ENCODE results near the gene TEPSIN. TPM values are rescaled to one million over a fixed set of nuclear protein-coding genes. Genes with fewer than 3 reads are reported as not detected.

TEPSIN gene
- polyA plus RNA-seq, 10 donors: 7.7 to 14.8 (median 11.6) TPM

DNA sequence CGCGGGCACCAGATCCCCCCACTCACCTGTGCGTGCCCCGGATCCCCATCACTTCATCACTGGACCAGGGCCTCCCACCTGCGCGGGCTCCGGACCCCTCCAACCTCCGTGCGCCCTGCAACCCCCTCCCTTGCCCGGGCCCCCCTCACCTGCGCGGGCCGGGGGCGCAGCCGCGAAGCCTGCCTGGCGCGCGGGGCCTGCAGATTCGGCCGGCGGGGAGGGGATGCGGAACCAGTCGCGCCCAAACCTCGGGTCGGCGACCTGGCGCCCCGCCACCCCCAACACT is 16.3 kb downstream of the TEPSIN start:
- no peak for DNase-seq

DNA sequence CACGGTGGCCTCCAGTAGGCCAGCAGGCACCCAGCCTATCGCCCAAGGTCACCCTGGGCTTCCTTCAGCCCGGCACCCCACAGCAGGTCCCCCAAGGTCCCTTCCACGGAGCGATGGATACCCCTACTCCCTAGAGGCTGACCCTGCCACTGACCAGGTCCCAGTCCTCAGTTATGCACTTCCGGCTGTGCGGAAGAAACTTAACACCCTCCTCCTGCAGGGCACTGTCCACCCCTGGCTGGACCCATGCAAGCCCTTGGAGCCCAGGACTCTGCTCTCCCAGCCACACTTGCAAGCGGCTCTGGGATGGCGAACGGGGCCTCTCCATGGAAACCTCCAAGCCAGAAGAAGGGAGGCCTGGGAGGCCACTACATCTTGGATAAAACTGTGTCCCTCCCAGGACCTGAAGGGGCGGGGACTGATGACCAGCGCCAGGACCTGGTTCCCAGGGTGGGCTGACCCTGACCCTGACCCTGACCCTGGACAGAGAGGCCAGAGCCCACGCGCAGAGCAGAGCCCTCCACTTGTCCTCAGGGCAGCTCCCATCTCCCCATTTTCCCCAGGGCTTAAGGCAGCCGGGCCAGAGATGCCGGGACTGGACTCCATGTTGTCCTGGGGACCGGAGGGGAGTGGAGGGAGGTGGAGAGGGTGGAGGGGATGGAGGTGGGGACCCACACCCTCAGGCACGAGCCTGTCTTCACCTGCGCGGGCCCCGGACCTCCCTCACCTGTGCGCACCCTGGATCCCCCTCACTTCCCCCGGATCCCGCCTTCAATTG is 16.8 kb downstream of the TEPSIN start:
- no peak for DNase-seq

DNA sequence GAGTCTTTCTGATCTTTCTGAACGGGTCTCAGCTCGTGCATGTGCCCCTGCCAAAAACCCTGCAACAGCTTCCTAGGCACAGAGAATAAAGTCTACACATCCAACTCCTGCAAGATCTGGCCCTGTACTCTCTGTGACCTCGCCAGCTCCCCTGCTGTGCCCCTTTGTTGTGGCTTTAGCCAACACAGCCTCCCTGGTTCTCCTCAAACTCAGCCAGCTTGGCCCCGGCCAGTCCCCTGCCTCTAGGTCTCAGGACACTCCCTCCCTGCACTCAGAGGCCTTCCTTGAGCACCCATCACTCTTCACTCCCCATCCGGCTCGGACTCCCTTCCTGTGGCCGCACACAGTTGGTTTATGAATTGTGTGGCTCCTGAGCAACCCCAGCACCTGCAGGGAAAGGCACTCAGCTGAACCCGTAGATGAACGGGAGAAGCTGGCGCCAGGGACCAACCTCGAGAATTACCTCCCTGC is 17.4 kb downstream of the TEPSIN start:
- no peak for DNase-seq

DNA sequence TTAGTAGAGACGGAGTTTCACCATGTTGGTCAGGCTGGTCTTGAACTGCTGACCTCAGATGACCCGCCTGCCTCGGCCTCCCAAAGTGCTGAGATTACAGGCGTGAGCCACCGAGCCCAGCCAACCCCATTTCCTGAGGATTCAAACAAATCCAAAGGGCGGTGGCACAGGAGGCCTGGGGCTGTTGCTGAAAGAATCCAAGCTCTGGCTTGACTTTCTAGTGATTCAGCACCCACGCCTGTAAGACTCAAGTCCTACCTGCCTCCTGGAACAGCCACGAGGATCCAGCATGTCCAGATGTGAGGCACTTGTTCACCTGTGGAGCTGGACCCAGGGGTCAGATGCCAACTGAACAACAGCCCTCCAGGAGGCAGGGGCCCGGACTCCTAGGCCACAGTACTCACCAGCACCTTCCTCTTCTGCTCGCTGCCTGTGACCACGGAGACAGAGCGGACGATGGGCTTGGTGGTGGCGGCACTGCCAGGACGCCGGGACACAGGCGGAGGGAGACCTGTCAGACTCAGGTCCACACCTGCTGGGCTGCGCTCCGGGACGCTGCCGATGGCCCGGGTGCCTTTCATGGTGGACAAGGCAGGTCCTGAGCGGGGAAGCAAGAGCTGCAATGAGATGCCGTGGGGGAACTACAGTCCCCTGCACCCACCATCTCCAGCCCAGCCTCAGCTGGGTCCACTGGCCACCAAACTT is 19.2 kb downstream of the TEPSIN start:
- DNase-seq: no peak

DNA sequence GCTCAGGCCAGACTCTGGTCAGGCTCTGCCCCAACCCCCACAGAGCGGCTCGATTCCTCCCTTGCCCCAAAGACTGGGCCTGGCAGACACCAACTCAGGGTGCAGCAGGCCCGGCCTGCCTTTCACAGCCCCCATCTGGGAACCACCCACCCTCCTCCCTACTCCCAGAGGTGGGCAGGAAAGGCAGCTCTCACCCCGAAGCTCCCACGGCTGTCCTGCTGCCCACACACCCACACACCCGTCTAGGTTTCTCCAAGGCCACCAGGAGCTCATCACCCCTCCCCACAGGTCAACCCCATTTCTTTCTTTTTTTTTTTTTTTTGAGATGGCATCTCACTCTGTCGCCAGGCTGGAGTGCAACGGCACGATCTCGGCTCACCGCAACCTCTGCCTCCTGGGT is 19.9 kb downstream of the TEPSIN start:
- DNase-seq: no peak

DNA sequence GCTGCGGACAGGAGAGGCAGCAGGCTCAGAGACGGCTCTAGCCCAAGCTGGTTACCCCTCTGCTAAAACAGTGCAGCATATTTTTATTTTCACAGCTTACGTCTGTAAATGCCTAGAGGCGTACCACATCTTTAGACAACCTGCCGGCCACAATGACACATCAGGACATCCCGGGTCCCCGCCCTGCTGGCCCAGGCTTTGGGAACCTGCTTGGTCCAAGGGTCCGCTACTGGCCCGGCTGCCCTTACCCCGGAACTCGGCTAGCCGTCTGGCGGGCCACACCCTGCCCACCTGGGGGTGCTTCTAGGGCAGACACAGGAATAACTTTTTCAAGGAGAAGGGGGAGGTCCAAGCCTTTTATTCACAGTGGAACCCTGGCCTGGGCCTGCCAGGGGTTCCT is 20.4 kb downstream of the TEPSIN start:
- no peak for DNase-seq

DNA sequence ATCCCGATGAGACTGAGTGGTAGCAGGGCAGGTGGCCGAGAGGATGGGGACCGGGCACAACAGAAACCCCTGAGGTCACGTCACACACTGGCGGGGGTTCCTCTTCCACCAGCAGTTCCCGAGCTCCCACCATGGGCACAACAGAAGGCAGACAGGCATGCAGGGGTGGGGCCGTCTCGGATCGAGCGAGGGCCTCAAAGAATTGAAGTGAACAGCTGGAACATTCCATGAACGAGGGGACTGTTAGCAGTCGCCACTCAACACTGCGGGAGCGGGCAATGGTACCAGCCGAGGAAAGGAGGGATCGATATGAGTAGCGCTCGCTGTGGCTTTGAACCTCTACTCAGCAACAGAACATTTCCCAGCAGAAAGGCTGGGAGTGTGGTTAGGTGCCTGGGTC is 21.4 kb downstream of the TEPSIN start:
- peak in 1 of 3 donors; percentile 30 for DNase-seq

DNA sequence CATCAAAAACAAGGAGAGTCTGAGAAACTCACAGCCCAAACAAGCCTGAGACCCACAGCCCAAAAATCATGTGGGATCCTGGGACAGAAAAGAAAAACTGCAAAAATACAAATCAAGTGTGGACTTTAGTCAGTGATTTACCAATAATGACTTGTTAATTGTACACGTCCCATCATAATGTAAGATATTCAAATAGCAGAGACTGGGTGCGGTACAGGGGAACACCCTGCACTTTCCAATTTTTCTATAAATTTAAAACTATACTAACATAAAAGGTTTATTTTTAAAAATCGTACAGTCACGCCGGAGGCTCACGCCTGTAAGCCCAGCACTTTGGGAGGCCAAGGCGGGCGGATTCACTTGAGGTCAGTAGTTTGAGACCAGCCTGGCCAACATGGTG is 24.9 kb downstream of the TEPSIN start:
- no peak for DNase-seq

DNA sequence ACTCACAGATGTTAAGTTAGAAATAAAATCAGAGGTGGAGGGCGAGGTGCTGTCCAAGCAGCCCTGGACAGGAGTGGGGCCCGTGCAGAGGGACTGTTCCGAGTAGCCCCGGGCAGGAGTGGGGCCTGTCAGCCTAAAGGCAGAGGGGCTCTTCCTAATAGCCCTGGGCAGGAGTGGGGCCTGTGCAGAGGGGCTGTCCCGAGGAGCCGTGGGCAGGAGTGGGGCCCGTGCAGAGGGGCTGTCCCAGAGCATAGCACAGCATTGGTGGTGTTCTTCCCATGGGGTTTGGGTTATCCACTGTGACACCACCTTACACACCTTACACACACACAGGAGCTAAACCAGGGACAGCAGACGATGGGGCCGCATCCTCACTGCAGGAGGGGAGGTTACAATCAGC is 26.5 kb downstream of the TEPSIN start:
- no peak for DNase-seq

DNA sequence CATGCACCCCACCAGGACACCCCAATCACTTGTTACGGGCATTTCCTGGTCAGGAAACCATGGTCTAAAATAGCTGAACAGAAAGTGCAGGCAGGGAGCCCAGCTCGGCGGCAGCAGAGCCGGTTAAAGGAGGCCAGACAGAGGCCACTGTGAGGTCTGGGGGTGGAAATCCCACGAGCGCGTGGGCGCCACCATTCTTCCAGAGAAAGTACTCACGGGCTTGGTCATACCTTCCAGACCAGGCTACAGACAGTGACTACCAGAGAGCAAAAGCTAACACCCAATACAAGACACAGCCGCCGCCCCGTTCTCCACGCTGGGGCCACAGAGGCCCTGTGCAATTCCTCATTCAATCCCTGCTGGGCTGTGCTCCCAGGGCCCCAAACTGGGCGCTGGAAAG is 28.0 kb downstream of the TEPSIN start:
- no peak for DNase-seq

DNA sequence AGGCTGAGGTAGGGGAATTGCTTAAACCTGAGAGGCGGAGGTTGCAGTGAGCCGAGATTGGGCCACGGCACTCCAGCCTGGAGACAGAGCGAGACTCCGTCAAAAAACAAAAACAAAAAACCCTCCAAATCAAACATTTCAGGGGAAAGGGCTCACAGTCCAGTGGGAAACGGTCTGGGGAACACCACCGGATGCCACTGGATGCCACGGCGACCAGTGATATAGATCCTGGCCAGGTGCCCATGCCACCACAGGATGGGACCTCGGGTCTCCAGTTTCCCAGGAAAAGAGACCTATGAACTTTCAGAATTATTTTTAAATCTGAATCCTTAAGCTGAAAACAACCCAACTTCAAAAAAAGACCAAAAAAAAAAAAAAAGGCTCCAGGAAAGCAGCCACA is 28.4 kb downstream of the TEPSIN start:
- no peak for DNase-seq

DNA sequence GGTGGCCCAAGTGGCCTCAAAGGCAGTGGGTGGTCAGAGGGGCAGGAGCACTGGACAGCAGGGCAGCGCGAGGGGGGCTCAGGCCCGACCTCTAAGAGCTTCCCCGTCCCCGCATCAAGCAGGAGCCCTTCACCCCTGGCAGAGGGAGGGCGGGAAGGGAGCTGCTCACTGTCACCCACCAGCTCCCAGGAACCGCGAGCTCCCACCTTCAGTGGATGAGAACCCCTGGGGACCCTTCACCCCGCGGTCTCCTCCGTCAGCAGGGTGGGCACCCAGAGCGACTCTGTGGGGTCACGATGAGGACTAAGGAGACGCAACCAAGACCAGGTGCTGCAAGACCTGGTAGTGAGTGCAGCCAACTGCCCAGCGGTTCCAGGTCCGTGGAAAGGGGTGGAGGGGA is 29.7 kb downstream of the TEPSIN start:
- no peak for DNase-seq

DNA sequence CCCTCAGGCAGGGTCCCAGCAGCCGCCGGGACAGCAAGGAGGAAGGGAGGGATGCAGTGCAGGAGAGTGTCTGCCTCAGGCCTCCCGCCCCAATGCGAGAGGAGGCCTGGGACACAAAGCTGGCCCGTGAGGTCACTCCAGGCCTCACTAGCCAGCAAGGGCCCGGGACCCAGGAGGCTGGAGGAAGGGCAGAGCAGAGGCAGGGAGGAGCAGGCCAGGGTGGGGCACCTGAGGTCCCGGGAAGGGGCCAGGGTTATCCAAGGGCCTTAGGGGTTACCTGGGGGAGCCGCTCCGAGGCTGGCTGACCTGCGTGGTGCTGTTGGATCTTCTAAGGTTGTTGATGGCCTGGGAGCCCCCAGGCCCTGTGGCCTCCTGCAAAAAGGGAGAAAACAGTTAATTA is 30.2 kb downstream of the TEPSIN start:
- no peak for DNase-seq

DNA sequence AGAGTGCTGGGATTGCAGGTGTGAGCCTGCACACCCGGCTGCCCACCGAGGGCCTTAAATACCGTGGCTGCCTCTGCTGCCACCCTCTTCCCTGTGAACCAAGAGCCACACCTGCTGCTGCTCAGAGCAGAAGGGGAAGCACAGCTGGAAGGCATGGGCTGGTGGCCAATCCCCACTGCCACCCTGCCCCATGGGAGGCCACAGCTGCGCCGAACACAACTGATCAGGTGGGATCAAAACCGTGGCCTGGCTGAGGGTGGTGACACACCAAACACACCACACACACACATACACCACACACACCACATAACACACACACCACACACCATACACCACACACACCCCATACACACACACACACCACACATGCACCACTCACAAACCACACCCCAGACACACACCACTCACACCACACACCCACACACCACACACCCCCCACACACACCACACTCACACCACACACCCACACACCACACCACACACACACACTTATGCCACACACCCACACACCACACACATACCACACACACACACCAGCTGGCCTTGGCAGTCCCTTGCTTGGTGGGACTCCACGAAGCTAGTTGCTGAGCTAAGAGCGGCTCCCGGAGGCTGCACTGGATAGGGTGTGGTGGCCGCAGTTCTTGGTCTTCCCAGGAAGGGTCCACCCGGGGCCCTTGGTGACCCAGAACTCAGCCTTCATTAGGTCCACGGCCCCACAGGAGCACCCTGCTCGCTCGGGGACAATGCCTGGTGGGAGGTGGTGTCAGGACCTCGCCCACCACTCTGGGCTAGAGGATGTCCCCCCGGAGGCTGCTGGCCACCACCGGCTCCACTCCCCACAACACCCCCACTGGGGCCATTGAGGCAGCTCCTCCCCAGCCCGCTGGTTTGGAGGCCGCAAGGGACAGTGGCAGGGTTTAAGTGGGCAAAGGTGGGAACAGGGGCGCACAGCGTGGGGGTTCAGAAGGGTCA is 31.0 kb downstream of the TEPSIN start:
- peak in 1 of 3 donors; percentile 10 for DNase-seq

DNA sequence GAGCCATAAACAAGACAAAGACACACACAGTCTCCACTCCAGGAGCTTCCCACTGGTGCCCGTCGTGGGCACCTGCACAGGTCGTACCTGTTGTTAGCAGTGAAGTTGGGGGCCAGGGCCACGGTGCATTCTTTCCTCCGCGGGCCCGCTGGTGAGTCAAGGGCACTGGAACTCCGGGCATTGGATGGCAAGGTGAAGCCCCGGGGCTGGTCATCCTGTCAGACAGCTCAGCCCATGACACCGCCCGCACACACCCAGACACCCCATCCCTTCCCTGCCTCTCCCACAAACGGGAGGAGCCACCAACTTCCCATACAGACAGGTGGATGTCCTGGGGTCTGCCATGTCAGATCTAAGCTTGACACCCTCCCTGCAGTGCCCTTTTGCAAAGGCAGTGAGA is 32.2 kb downstream of the TEPSIN start:
- DNase-seq: no peak

DNA sequence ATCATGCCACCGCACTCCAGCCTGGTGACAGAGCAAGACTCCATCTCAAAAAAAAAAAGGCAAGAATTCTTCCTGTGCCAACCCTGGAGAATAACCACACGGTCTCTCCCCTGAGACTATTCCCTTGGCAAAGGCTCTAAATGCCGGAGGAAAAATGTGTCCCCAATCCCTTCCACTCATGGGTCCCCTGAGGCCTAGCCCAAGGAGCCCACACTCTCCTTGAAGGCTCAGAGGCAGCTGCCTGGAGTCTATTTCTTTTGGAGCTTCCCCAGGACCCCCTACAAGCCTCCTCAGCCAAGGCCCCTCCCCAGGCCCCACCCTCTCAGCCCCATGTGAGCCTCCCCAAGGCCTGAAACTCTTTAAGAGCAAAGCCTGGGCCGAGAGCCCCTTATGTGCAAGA is 32.7 kb downstream of the TEPSIN start:
- no peak for DNase-seq

DNA sequence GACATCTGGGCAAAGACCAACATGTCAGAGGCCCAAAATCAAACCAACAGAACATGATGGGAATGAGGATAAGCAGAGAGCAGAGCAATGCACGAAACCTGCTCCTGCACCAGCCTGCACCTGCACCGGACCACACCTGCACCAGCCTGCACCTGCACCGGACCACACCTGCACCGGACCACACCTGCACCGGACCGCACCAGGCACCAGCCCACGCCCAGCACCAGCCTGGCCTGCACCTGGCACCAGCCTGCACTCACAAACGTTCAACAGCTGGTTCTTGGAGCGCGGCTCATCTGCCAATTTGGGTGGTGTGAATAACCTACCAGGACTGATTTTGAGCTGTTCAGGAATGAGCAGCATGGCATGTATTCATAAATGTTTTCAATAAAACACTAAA is 34.3 kb downstream of the TEPSIN start:
- no peak for DNase-seq

DNA sequence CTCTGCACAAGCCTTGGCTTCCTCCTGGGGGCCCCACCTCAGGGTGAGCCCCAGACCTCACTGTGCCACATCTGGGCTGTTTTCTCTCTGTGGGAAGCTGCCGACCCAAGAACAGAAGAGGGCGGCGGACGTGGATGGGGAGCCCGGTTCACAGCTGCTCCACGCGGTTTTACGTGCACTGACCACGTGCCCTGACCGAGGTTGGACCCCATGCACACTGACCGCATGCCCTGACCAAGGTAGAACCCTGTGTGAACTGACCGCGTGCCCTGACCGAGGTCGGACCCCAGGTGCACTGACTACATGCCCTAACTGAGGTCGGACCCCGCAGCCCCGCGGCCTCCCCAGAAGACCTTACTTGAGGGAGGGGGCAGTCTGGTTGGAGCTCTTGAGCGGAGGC is 35.7 kb downstream of the TEPSIN start:
- no peak for DNase-seq

DNA sequence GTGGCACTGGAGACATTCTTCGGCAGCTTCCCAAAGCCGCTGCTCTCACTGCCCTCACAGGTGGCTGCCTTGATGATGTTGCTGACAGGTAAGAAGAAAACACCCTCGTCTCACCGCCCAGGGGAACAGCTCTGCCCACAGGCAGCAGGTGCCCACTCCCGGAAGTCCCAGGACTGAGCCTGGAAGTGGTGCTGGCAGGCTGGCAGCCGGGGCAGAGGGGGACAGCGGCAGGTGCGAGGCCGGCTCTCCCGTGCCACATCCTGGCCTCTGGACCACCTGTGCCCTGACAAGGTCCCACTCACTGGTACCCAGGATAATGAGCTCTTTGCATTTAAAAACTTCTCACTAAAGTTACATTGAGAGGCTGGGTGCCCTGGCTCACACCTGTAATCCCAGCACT is 36.5 kb downstream of the TEPSIN start:
- DNase-seq: no peak

DNA sequence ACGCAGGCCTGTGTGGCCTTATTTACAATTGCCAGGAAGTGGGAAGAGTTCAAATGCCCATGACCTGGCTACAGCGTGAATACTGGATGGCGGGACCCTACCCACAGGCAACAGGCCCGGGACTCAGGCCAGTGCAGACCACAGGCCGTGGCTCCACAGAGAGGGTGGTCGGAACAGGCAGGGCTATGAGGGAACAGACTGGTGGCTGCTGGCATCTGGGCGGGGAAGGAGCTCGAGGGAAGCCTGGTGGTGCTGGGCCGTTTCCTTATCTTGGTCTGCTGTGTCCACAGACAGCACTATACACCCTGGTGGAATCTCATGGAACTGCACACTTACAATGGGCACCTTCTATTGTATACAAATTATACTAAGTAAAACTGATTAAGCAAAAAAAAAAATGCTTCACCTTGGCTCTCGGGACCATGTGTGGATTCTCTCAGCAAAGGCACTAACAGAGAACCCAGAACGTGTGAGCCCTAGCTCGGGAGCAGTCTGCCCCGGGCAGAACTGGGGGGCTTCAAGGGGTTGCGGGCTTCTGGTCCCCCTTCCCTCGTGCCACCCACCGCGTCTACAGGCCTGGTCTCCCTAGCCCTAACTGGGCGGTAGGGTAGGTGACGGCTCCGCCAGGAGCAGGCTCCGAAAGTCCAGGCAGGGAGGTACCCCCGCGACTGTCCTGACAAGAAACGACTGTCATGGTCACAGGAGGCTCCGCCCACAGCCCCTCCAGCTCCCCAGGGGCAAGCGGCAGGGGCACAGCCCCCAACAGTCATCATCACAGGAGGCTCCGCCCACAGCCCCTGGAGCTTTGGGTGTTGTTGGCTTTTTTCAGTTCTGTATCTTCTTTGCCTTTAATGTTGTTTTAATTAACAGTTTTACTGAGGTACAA is 37.9 kb downstream of the TEPSIN start:
- DNase-seq: peak in 2 of 3 donors; percentile 66 to 79

DNA sequence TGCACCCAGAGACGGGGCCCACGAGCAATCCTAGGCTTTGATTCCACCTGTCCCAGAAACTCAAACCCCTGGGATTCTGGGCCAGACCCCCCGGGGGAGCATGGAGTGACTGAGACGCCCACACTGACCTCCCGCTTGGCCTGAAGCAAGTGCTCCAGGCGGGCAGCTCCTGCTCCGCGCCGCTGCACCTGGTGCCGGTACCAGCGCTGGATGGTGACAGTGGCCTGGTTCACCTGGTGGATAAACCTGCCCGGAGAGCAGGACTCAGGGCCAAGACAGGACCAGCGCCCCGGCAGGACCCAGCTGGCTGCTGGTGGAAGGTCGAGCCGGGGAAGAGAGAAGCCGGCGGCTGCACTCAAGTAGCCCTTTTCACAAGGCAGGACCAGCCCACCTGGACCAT is 38.7 kb downstream of the TEPSIN start:
- DNase-seq: no peak

DNA sequence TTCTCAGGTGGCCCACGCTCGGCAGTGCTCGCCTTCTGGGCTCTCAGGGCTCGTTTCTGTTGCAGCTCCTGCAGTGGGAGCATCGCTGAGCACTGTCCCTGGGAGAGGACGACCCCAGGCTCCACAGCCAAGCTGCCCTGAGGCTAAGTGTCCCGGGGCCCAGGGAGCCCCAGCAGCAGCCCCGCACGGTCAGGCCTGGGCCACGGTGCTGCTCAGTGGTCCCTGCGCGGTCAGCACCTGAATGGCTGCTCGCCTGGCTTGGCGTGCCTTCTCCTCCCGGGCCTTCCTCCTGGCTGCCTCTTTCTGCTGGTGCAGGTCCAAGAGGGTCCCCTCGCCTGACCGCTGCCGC is 39.4 kb downstream of the TEPSIN start:
- no peak for DNase-seq

Data from muscle of back (tissue), 11 donors.